Esophagus muscularis mucosa (tissue), 2 donors: ENCODE measurements around the gene THOC6.

ENCODE experiments used
- EP300 ChIP-seq: sonication (generic); formaldehyde crosslinking; IDR thresholded peaks from one replicate; pipeline ENCODE4 v1.6.1; 2017; ENCODE audit warnings: antibody characterized with exemption
- POLR2A ChIP-seq: fragments of 450-650 bp; IDR thresholded peaks from one replicate; pipeline ENCODE4 v1.6.1; 2017; ENCODE audit warnings: antibody characterized with exemption, moderate library complexity, mild to moderate bottlenecking, low read depth

- TF ChIP-seq POLR2A, result no peak
- TF ChIP-seq EP300, result no peak
Measured at GRCh38 chr16:3013998-3014690, 9.7 kb upstream of the THOC6 start.
